Uterus (tissue), 2 donors: Measurements from ENCODE around the gene OS9.

Experiments
- POLR2A ChIP-seq, 2 donors: fragments of 450-650 bp; IDR thresholded peaks; one replicate each; pipeline ENCODE4 v1.6.1; 2016; ENCODE audit warnings: antibody characterized with exemption in 2 of 2, mild to moderate bottlenecking in 1 of 2, moderate library complexity in 1 of 2
- TF ChIP-seq, protein P1 (sequence below), 4 experiments: fragments of 200-600 bp in 2 of 4; fragments of 450-650 bp in 2 of 4; sonication (generic) in 2 of 4; IDR thresholded peaks; one replicate each; pipeline ENCODE4 v1.5.1; 2016 to 2019; ENCODE audit warnings: antibody characterized with exemption in 4 of 4, mild to moderate bottlenecking in 2 of 4, moderate library complexity in 1 of 4

DNA sequence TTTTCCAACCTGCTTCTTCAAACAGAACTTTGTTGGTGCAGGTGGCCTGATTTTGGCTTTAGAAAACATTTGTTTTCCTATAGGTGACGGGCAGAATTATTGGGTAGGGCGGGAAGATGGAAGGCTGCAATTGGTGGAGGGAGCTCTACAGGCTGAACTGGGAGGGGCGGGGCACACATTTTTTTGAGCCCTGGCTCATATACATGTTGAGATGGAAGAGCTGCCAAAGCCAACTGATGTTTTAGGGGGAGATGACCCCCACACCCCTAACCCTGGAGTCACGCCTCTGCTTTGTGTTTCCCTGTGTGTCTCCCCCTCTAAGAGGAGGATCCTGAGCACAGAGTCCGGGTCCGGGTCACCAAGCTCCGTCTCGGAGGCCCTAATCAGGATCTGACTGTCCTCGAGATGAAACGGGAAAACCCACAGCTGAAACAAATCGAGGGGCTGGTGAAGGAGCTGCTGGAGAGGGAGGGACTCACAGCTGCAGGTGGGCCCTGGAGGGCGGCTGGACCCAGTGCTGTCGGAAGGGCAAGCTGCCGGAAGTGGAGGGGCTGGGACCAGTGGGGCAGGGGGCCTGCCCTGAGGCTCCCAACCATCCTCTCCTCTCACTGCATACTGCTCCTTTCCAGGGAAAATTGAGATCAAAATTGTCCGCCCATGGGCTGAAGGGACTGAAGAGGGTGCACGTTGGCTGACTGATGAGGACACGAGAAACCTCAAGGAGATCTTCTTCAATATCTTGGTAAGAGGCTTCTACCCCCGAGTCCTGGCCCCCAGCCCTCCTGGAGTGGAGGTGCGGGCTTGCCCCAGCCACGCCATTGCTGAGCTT lies 26.1 kb downstream of the OS9 start:
- TF ChIP-seq, protein P1, sequence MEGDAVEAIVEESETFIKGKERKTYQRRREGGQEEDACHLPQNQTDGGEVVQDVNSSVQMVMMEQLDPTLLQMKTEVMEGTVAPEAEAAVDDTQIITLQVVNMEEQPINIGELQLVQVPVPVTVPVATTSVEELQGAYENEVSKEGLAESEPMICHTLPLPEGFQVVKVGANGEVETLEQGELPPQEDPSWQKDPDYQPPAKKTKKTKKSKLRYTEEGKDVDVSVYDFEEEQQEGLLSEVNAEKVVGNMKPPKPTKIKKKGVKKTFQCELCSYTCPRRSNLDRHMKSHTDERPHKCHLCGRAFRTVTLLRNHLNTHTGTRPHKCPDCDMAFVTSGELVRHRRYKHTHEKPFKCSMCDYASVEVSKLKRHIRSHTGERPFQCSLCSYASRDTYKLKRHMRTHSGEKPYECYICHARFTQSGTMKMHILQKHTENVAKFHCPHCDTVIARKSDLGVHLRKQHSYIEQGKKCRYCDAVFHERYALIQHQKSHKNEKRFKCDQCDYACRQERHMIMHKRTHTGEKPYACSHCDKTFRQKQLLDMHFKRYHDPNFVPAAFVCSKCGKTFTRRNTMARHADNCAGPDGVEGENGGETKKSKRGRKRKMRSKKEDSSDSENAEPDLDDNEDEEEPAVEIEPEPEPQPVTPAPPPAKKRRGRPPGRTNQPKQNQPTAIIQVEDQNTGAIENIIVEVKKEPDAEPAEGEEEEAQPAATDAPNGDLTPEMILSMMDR (IDR thresholded peaks at IDR 0.05) = no peak
- TF ChIP-seq POLR2A (IDR thresholded peaks at IDR 0.05) = no peak
